Measurements from ENCODE around the gene SOX4.

Gene SOX4

DNA sequence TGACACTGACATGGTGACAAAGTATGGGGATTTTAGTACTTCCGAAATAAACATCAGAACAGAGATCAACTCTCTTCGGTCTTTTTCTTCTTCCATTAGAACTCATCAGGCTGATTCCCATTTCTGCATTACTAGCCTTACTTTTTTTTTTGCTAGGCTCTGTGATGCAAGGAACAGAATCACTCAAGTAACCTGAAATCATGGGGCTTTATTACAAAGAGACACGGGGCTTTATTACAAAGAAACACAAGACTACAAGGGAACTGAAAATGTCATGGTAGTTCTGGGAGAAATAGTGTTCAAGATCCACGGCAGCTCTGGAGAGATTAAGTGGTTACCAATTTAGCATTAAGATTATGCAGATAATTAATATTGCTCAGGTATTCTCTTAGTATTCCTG is 11.6 kb downstream of the SOX4 start:
- no peak overlapping the region for H3K4me3 ChIP-seq (ENCODE audit: low read depth, low read length)
- POLR2A ChIA-PET = interaction anchor here (1.4 kb wide), 1 partner anchor 12 kb away, joined by 5 read pairs; the partner anchor contains the start of gene SOX4

DNA sequence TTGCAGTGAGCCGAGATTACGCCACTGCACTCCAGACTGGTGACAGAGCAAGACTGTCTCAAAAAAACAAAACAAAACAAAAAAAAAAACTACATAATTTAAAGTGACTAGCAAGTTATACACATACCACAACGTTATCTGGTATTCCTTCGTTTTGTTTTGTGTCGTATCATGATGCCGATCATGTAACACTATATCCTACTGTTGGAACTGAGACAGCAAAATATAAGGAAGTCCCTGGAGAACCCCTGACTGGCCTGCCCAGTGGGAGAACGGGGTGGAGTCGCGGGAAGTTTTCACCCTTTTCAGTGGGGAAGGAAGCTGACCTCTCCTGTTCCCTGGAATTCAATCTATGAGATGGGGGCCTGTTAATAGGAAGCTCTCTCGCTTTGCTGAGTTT is 15.1 kb downstream of the SOX4 start:
- no peaks in the 10 kb centered on the region for H3K9me3 ChIP-seq (ENCODE audit: control insufficient read depth, insufficient read depth, low read depth, low read length)
- H3K27ac ChIP-seq (ENCODE audit: extremely low read depth, low read depth, low read length) = no peak overlapping the region
- TF ChIP-seq ZNF274 (IDR thresholded peaks at IDR 0.05; ENCODE audit: low read length) = no peak
- TF ChIP-seq ZNF274 (tag by site-specific recombination; IDR thresholded peaks at IDR 0.05; ENCODE audit: borderline replicate concordance) = no peak
- TF ChIP-seq, protein P1, sequence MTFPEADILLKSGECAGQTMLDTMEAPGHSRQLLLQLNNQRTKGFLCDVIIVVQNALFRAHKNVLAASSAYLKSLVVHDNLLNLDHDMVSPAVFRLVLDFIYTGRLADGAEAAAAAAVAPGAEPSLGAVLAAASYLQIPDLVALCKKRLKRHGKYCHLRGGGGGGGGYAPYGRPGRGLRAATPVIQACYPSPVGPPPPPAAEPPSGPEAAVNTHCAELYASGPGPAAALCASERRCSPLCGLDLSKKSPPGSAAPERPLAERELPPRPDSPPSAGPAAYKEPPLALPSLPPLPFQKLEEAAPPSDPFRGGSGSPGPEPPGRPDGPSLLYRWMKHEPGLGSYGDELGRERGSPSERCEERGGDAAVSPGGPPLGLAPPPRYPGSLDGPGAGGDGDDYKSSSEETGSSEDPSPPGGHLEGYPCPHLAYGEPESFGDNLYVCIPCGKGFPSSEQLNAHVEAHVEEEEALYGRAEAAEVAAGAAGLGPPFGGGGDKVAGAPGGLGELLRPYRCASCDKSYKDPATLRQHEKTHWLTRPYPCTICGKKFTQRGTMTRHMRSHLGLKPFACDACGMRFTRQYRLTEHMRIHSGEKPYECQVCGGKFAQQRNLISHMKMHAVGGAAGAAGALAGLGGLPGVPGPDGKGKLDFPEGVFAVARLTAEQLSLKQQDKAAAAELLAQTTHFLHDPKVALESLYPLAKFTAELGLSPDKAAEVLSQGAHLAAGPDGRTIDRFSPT (tag by site-specific recombination; IDR thresholded peaks at IDR 0.05) = no peak
- TF ChIP-seq, protein P2, sequence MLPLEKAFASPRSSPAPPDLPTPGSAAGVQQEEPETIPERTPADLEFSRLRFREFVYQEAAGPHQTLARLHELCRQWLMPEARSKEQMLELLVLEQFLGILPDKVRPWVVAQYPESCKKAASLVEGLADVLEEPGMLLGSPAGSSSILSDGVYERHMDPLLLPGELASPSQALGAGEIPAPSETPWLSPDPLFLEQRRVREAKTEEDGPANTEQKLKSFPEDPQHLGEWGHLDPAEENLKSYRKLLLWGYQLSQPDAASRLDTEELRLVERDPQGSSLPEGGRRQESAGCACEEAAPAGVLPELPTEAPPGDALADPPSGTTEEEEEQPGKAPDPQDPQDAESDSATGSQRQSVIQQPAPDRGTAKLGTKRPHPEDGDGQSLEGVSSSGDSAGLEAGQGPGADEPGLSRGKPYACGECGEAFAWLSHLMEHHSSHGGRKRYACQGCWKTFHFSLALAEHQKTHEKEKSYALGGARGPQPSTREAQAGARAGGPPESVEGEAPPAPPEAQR (tag by site-specific recombination; IDR thresholded peaks at IDR 0.05) = no peak
- no peak for TF ChIP-seq ZNF221 (tag by site-specific recombination; IDR thresholded peaks at IDR 0.05; ENCODE audit: borderline replicate concordance)
- no peak for TF ChIP-seq ZNF426 (tag by site-specific recombination; IDR thresholded peaks at IDR 0.05)
- TF ChIP-seq ZNF701 (tag by site-specific recombination; IDR thresholded peaks at IDR 0.05) = no peak
- TF ChIP-seq ZNF548 (tag by site-specific recombination; IDR thresholded peaks at IDR 0.05) = no peak
- no peak for TF ChIP-seq HOXD13 (CRISPR knock-in tag; IDR thresholded peaks at IDR 0.05; ENCODE audit: borderline replicate concordance)
- TF ChIP-seq ZNF324 (tag by site-specific recombination; IDR thresholded peaks at IDR 0.05) = no peak
- TF ChIP-seq, protein P3, sequence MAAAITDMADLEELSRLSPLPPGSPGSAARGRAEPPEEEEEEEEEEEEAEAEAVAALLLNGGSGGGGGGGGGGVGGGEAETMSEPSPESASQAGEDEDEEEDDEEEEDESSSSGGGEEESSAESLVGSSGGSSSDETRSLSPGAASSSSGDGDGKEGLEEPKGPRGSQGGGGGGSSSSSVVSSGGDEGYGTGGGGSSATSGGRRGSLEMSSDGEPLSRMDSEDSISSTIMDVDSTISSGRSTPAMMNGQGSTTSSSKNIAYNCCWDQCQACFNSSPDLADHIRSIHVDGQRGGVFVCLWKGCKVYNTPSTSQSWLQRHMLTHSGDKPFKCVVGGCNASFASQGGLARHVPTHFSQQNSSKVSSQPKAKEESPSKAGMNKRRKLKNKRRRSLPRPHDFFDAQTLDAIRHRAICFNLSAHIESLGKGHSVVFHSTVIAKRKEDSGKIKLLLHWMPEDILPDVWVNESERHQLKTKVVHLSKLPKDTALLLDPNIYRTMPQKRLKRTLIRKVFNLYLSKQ (tag by site-specific recombination; IDR thresholded peaks at IDR 0.05; ENCODE audit: borderline replicate concordance) = no peak
- TF ChIP-seq KLF1 (tag by site-specific recombination; IDR thresholded peaks at IDR 0.05) = no peak
- TF ChIP-seq, protein P4, sequence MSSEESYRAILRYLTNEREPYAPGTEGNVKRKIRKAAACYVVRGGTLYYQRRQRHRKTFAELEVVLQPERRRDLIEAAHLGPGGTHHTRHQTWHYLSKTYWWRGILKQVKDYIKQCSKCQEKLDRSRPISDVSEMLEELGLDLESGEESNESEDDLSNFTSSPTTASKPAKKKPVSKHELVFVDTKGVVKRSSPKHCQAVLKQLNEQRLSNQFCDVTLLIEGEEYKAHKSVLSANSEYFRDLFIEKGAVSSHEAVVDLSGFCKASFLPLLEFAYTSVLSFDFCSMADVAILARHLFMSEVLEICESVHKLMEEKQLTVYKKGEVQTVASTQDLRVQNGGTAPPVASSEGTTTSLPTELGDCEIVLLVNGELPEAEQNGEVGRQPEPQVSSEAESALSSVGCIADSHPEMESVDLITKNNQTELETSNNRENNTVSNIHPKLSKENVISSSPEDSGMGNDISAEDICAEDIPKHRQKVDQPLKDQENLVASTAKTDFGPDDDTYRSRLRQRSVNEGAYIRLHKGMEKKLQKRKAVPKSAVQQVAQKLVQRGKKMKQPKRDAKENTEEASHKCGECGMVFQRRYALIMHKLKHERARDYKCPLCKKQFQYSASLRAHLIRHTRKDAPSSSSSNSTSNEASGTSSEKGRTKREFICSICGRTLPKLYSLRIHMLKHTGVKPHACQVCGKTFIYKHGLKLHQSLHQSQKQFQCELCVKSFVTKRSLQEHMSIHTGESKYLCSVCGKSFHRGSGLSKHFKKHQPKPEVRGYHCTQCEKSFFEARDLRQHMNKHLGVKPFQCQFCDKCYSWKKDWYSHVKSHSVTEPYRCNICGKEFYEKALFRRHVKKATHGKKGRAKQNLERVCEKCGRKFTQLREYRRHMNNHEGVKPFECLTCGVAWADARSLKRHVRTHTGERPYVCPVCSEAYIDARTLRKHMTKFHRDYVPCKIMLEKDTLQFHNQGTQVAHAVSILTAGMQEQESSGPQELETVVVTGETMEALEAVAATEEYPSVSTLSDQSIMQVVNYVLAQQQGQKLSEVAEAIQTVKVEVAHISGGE (tag by site-specific recombination; conservative IDR thresholded peaks at IDR 0.05; ENCODE audit: low read depth) = no peak
- TF ChIP-seq HOXA7 (CRISPR knock-in tag; IDR thresholded peaks at IDR 0.05; ENCODE audit: borderline replicate concordance) = no peak
- no peak for TF ChIP-seq ZNF174 (tag by site-specific recombination; IDR thresholded peaks at IDR 0.05)
- no peak for TF ChIP-seq ZNF266 (tag by site-specific recombination; IDR thresholded peaks at IDR 0.05; ENCODE audit: low read depth)
- H3K4me1 ChIP-seq (ENCODE audit: control insufficient read depth, insufficient read depth, low read length) = peaks cover 6% of the 10 kb centered on the region; the same call in 1 of the 2 replicates
- H3K36me3 ChIP-seq (ENCODE audit: control insufficient read depth in 2 of 2, insufficient read depth in 1 of 2, low read length in 2 of 2) = no peaks in the 10 kb centered on the region
- no peak overlapping the region for H3K4me3 ChIP-seq (ENCODE audit: low read depth, low read length)
- ChIA-PET POLR2A (interaction anchor here (0.5 to 3.2 kb wide), 3 partner anchors 10 to 1068 kb away, joined by 4 to 15 read pairs (median 4); partner anchors contain the start of gene SOX4), CTCF (no interaction called here)

More for the DNA sequence above, 11.6 kb downstream of the SOX4 start:
- Histone ChIP-seq H3K9me3 (ENCODE audit: control insufficient read depth, insufficient read depth, low read depth, low read length) (no peaks in the 10 kb centered on the region), H3K4me1 (ENCODE audit: control insufficient read depth, insufficient read depth, low read length) (no peaks in the 10 kb centered on the region), H3K36me3 (ENCODE audit: control insufficient read depth in 2 of 2, insufficient read depth in 1 of 2, low read length in 2 of 2) (peaks cover 0 to 3% of the 10 kb centered on the region in 2 experiments; a peak in 1 of 3 replicates), H3K27ac (ENCODE audit: extremely low read depth, low read depth, low read length) (no peak overlapping the region)
- TF ChIP-seq ZNF501 (tag by site-specific recombination; IDR thresholded peaks at IDR 0.05) (no peak), TCF7L2 (IDR thresholded peaks at IDR 0.05; ENCODE audit: borderline replicate concordance, low read depth, low read length) (no peak), ZNF354C (tag by site-specific recombination; IDR thresholded peaks at IDR 0.05; ENCODE audit: borderline replicate concordance, low read depth) (no peak), ZNF658 (tag by site-specific recombination; IDR thresholded peaks at IDR 0.05) (no peak), ZNF239 (tag by site-specific recombination; IDR thresholded peaks at IDR 0.05) (no peak), ZNF175 (tag by site-specific recombination; IDR thresholded peaks at IDR 0.05) (no peak), ZFHX2 (tag by site-specific recombination; conservative IDR thresholded peaks at IDR 0.05) (no peak)
- TF ChIP-seq, protein P5, sequence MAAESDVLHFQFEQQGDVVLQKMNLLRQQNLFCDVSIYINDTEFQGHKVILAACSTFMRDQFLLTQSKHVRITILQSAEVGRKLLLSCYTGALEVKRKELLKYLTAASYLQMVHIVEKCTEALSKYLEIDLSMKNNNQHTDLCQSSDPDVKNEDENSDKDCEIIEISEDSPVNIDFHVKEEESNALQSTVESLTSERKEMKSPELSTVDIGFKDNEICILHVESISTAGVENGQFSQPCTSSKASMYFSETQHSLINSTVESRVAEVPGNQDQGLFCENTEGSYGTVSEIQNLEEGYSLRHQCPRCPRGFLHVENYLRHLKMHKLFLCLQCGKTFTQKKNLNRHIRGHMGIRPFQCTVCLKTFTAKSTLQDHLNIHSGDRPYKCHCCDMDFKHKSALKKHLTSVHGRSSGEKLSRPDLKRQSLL (tag by site-specific recombination; IDR thresholded peaks at IDR 0.05) = no peak
- TF ChIP-seq, protein P6, sequence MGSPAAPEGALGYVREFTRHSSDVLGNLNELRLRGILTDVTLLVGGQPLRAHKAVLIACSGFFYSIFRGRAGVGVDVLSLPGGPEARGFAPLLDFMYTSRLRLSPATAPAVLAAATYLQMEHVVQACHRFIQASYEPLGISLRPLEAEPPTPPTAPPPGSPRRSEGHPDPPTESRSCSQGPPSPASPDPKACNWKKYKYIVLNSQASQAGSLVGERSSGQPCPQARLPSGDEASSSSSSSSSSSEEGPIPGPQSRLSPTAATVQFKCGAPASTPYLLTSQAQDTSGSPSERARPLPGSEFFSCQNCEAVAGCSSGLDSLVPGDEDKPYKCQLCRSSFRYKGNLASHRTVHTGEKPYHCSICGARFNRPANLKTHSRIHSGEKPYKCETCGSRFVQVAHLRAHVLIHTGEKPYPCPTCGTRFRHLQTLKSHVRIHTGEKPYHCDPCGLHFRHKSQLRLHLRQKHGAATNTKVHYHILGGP (tag by site-specific recombination; IDR thresholded peaks at IDR 0.05) = no peak
- CTCF ChIA-PET = interaction anchor here (0.5 to 0.6 kb wide), 2 partner anchors 11 to 649 kb away, joined by 3 to 7 read pairs; partner anchors contain the start of gene SOX4
